B cell (primary cell): ENCODE results near the gene PLA2G6.

Experiments
- CTCF ChIP-seq: fragments of 200-600 bp; IDR thresholded peaks from one replicate; pipeline ENCODE4 v1.8.0; 2022; ENCODE audit warnings: antibody characterized with exemption, mild to moderate bottlenecking
- EZH2 ChIP-seq: IDR thresholded peaks from 2 replicates; pipeline ENCODE4 v1.6.1; 2012; ENCODE audit warnings: borderline replicate concordance, low read depth, mild to moderate bottlenecking, moderate library complexity, low read length; ENCODE audit not compliant: insufficient read depth, poor library complexity, severe bottlenecking

- TF ChIP-seq CTCF, result no peak
- no peak for TF ChIP-seq EZH2
Measured at GRCh38 chr22:38201711-38202436, 20.2 kb upstream of the PLA2G6 start, which contains the start of gene MAFF.
